Measurements from ENCODE around the gene BATF.

Gene BATF

DNA sequence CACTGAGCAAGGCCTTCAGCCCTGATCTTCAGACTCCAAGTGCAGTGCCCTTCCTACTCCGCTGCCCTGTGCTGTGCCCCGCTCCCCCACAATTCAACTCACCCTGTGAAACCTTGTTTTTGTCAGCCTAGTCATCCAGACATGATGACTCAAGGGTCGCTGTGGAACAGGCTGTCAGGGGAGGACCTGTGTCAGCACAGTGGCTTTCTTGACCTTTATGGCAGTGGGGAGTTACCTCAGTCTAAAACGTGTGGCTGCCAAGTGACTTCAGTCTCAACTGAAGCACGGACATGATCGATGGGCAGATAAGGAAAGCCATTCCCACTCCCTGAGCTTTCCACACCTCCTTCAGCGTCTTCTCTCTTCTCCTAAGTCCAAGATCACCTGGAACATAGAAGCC is 39.8 kb downstream of the BATF start:
- Histone ChIP-seq H3K27me3 (no peaks in the 10 kb centered on the region), H3K4me3 (ENCODE audit: low read depth in 1 of 2, low read length in 1 of 2) (no peak overlapping the region), H3K9me3 (no peaks in the 10 kb centered on the region), H3K4me1 (ENCODE audit: control insufficient read depth in 1 of 2, insufficient read depth in 1 of 2, low read depth in 1 of 2, low read length in 1 of 2) (peaks cover 5 to 9% of the 10 kb centered on the region in 2 experiments), H3K27ac (no peak overlapping the region), H3K36me3 (no peaks in the 10 kb centered on the region)
- TF ChIP-seq CTCF (IDR thresholded peaks at IDR 0.05): no peak

- Histone ChIP-seq H3K9me3 (no peaks in the 10 kb centered on the region), H3K27ac (no peak overlapping the region), H3K4me1 (ENCODE audit: control insufficient read depth in 1 of 2, insufficient read depth in 1 of 2, low read depth in 1 of 2, low read length in 1 of 2) (peaks cover 5 to 9% of the 10 kb centered on the region in 2 experiments), H3K36me3 (no peaks in the 10 kb centered on the region), H3K27me3 (no peaks in the 10 kb centered on the region), H3K4me3 (ENCODE audit: low read depth in 1 of 2, low read length in 1 of 2) (no peak overlapping the region)
- no peak for TF ChIP-seq CTCF (IDR thresholded peaks at IDR 0.05)
These were observed 40.2 kb downstream of the BATF start for GRCh38 chr14:75562489-75562888.

GRCh38 chr14:75563931-75564330 is 41.7 kb downstream of the BATF start:
- no peak overlapping the region for H3K4me3 ChIP-seq (ENCODE audit: low read depth in 1 of 2, low read length in 1 of 2)
- no peak for TF ChIP-seq CTCF (IDR thresholded peaks at IDR 0.05)
- no peaks in the 10 kb centered on the region for H3K36me3 ChIP-seq
- H3K4me1 ChIP-seq (ENCODE audit: control insufficient read depth in 1 of 2, insufficient read depth in 1 of 2, low read depth in 1 of 2, low read length in 1 of 2): peaks cover 5 to 9% of the 10 kb centered on the region in 2 experiments
- H3K9me3 ChIP-seq: no peaks in the 10 kb centered on the region
- no peaks in the 10 kb centered on the region for H3K27me3 ChIP-seq
- no peak overlapping the region for H3K27ac ChIP-seq

DNA sequence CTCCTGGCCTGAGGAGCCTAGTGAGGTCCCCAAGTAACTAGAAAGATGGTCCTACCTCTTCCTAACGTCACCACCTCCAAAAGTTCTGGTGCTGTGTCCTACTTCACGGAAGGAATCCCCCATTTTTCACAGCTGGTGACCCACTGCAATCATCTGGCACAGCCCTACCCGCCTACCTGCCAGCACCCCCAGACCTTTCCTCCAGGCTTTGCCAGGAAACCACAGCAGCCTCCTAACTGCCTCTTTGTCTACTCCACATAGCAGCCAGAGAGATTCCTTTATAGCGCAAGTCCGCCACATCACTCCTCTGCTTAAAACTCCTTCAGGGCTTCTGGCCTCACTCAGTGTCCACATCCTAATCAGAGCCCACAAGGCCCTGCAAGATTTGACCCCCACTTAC is 42.8 kb downstream of the BATF start:
- H3K9me3 ChIP-seq: no peaks in the 10 kb centered on the region
- H3K36me3 ChIP-seq: no peaks in the 10 kb centered on the region
- H3K4me1 ChIP-seq (ENCODE audit: control insufficient read depth in 1 of 2, insufficient read depth in 1 of 2, low read depth in 1 of 2, low read length in 1 of 2): peaks cover 5 to 6% of the 10 kb centered on the region in 2 experiments
- H3K4me3 ChIP-seq (ENCODE audit: low read depth in 1 of 2, low read length in 1 of 2): no peak overlapping the region
- no peaks in the 10 kb centered on the region for H3K27me3 ChIP-seq
- TF ChIP-seq CTCF (IDR thresholded peaks at IDR 0.05): no peak
- H3K27ac ChIP-seq: no peak overlapping the region

DNA sequence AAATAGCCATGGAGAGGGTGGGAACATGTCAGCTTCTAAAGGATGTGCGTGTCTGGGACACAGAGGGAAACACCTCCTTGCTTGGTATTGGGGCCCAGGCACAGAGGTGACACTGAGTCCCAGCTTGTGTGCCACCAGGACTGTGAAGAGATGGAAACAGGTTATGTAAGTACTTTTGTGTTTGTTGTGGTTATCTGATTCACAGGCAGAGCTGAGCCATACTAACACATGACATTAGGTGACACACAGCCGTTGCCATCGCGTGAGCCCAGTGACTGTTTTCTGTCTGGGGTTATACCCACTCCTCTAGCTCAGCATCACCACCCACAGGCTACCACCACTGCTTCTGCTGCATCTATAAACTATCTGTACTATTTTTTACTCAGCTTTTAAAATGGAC is 44.1 kb downstream of the BATF start:
- TF ChIP-seq CTCF (IDR thresholded peaks at IDR 0.05): no peak
- Histone ChIP-seq H3K4me1 (ENCODE audit: control insufficient read depth in 1 of 2, insufficient read depth in 1 of 2, low read depth in 1 of 2, low read length in 1 of 2) (peaks cover 0 to 3% of the 10 kb centered on the region in 2 experiments), H3K27me3 (no peaks in the 10 kb centered on the region)

GRCh38 chr14:75566752-75567151 is 44.5 kb downstream of the BATF start:
- Histone ChIP-seq H3K4me1 (ENCODE audit: control insufficient read depth in 1 of 2, insufficient read depth in 1 of 2, low read depth in 1 of 2, low read length in 1 of 2) (peaks cover 0 to 3% of the 10 kb centered on the region in 2 experiments), H3K4me3 (ENCODE audit: low read depth in 1 of 2, low read length in 1 of 2) (no peak overlapping the region), H3K36me3 (no peaks in the 10 kb centered on the region), H3K9me3 (no peaks in the 10 kb centered on the region), H3K27me3 (no peaks in the 10 kb centered on the region), H3K27ac (no peak overlapping the region)
- TF ChIP-seq CTCF (IDR thresholded peaks at IDR 0.05): no peak

More for the DNA sequence above, 44.1 kb downstream of the BATF start:
- Histone ChIP-seq H3K36me3 (no peaks in the 10 kb centered on the region), H3K9me3 (no peaks in the 10 kb centered on the region), H3K4me3 (ENCODE audit: low read depth in 1 of 2, low read length in 1 of 2) (no peak overlapping the region), H3K27ac (no peak overlapping the region)
